Measurements from ENCODE around the gene SLC24A1. TPM values are rescaled to one million over a fixed set of nuclear protein-coding genes. Genes with fewer than 3 reads are reported as not detected.
"Not testable (repeated sequence)": the region's sequence is repeated elsewhere in the genome, so short reads cannot be mapped to it uniquely, and the experiment has no call there.

SLC24A1 gene
- total RNA-seq, 1 experiment from 2014 or later, result 3.0 TPM

DNA sequence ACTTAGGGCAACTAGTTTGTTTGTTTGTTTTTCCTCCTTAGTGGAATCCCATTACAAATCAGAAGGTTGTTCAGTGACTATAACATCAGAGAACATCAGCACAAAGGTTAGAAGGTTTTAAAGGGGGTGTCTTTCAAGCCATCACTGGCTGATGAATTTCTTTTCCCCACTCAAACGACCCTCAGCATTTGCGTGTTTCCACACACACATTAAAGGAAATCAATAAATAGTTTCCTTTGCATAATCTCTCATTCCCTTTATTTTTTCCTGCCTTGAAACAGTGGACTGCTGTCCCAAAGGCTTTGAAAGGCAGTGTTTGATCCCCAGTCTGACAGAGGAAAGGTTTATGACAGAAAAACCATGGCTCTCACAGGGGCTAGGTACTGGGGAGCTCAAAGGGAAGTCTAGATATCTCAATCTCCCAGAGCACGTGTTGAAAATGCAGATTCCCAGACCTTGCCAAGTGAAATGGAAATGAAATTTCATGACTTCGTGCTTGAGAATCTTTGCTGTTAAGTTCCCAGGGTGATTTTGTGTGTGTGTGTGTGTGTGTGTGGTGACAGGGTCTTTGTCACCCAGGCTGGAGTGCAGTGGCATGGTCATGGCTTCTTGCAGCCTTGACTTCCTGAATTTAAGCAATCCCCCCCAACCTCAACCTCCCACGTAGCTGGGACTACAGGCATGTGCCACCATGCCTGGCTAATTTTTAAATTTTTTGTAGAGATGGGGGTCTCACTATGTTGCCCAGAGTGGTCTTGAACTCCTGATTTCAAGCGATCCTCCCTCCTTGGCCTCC, 8.6 kb upstream of the SLC24A1 start:
- Histone ChIP-seq H3K9me3 (ENCODE audit: low read length) (no peaks in the 10 kb centered on the region), H4K20me1 (ENCODE audit: low read length) (no peaks in the 10 kb centered on the region), H3K36me3 (ENCODE audit: low read depth, low read length) (no peaks in the 10 kb centered on the region), H3K4me3 (ENCODE audit: low read length) (no peak overlapping the region), H3K9ac (ENCODE audit: low read length) (no peak overlapping the region), H3K27me3 (ENCODE audit: low read length) (no peaks in the 10 kb centered on the region), H3F3A (ENCODE audit: low read length, unreplicated experiment) (no peaks in the 10 kb centered on the region), H3K27ac (ENCODE audit: low read length) (no peak overlapping the region), H2AFZ (ENCODE audit: low read length) (no peak overlapping the region), H3K79me2 (ENCODE audit: low read length) (peaks cover 26% of the 10 kb centered on the region), H3K4me2 (ENCODE audit: low read length) (no peak overlapping the region), H3K9me2 (replicated peaks; ENCODE audit: low read length) (no peaks in the 10 kb centered on the region), H3K4me1 (ENCODE audit: insufficient read depth, low read length) (peaks cover 16% of the 10 kb centered on the region)
- DNase-seq, result no peak
- POLR2A ChIA-PET (ENCODE audit: unreplicated experiment), result no interaction called here
- ATAC-seq, result no peak
- TF ChIP-seq, protein P1, sequence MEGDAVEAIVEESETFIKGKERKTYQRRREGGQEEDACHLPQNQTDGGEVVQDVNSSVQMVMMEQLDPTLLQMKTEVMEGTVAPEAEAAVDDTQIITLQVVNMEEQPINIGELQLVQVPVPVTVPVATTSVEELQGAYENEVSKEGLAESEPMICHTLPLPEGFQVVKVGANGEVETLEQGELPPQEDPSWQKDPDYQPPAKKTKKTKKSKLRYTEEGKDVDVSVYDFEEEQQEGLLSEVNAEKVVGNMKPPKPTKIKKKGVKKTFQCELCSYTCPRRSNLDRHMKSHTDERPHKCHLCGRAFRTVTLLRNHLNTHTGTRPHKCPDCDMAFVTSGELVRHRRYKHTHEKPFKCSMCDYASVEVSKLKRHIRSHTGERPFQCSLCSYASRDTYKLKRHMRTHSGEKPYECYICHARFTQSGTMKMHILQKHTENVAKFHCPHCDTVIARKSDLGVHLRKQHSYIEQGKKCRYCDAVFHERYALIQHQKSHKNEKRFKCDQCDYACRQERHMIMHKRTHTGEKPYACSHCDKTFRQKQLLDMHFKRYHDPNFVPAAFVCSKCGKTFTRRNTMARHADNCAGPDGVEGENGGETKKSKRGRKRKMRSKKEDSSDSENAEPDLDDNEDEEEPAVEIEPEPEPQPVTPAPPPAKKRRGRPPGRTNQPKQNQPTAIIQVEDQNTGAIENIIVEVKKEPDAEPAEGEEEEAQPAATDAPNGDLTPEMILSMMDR (conservative IDR thresholded peaks at IDR 0.05; ENCODE audit: low read depth, low read length), result no peak
- TF ChIP-seq EZH2 (IDR thresholded peaks at IDR 0.05; ENCODE audit: low read length, unreplicated experiment) (no peak), EZH2phosphoT487 (IDR thresholded peaks at IDR 0.05; ENCODE audit: borderline replicate concordance, low read length) (no peak)
- CTCF ChIA-PET, result no interaction called here
- BruUV-seq (replicated peaks), result no TSS peak
- intact Hi-C loops (cut with micrococcal nuclease), result no loop called here

DNA sequence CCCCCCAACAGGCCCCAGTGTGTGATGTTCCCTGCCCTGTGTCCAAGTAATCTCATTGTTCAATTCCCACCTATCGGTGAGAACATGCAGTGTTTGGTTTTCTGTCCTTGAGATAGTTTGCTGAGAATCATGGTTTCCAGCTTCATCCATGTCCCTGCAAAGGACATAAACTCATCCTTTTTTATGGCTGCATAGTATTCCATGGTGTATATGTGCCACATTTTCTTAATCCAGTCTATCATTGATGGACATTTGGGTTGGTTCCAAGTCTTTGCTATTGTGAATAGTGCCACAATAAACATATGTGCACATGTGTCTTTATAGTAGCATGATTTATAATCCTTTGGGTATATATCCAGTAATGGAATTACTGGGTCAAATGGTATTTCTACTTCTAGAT, 5.9 kb upstream of the SLC24A1 start:
- POLR2A ChIA-PET (ENCODE audit: unreplicated experiment); H3K27me3 ChIP-seq (ENCODE audit: low read length); H4K20me1 ChIP-seq (ENCODE audit: low read length); H3K9ac ChIP-seq (ENCODE audit: low read length); H3K9me3 ChIP-seq (ENCODE audit: low read length); H3K4me1 ChIP-seq (ENCODE audit: insufficient read depth, low read length); H3K9me2 ChIP-seq (replicated peaks; ENCODE audit: low read length); BruUV-seq (replicated peaks); CTCF ChIA-PET; ATAC-seq; H3K4me2 ChIP-seq (ENCODE audit: low read length); H2AFZ ChIP-seq (ENCODE audit: low read length); H3K36me3 ChIP-seq (ENCODE audit: low read depth, low read length); intact Hi-C loops (cut with micrococcal nuclease); H3K4me3 ChIP-seq (ENCODE audit: low read length); DNase-seq; H3K79me2 ChIP-seq (ENCODE audit: low read length); H3K27ac ChIP-seq (ENCODE audit: low read length); H3F3A ChIP-seq (ENCODE audit: low read length, unreplicated experiment): not testable (repeated sequence)

DNA sequence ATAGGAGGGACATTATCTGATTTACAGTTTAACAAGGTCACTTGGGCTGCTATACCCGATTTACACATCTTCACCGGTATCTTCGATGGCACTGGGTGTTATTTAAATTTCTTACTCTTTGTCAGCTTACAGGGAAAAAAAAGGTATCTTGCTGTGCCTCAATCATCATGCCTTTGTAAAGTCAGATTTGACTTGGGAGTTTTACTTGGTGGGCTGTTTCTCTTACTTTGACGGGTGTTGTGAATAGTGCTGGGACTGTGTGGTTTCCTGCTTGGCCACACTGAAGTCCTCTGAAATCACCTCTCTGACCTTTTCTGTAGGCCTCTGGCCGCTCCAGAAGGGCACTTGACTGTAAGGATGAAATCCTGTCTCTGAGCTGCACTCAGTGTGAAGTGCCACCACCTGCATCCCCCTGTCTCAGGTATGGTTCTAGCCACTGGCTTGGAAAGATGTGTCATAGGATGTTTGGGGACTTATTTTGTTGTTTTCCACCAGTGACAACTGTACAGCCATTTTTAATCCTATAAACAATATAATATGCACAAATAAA, 3.1 kb upstream of the SLC24A1 start:
- intact Hi-C loops (cut with micrococcal nuclease), result no loop called here
- CTCF ChIA-PET, result no interaction called here
- no TSS peak for BruUV-seq (replicated peaks)

More for the DNA sequence above, 3.1 kb upstream of the SLC24A1 start:
- POLR2A ChIA-PET (ENCODE audit: unreplicated experiment), result no interaction called here
- Histone ChIP-seq H4K20me1 (ENCODE audit: low read length) (no peaks in the 10 kb centered on the region), H3K79me2 (ENCODE audit: low read length) (no peaks in the 10 kb centered on the region), H3K27ac (ENCODE audit: low read length) (no peak overlapping the region), H3K4me1 (ENCODE audit: insufficient read depth, low read length) (no peaks in the 10 kb centered on the region), H3K9me2 (replicated peaks; ENCODE audit: low read length) (no peaks in the 10 kb centered on the region), H3K9me3 (ENCODE audit: low read length) (no peaks in the 10 kb centered on the region), H3K4me2 (ENCODE audit: low read length) (no peak overlapping the region), H3K36me3 (ENCODE audit: low read depth, low read length) (no peaks in the 10 kb centered on the region), H3K9ac (ENCODE audit: low read length) (no peak overlapping the region), H3F3A (ENCODE audit: low read length, unreplicated experiment) (no peaks in the 10 kb centered on the region), H2AFZ (ENCODE audit: low read length) (no peak overlapping the region), H3K4me3 (ENCODE audit: low read length) (no peak overlapping the region), H3K27me3 (ENCODE audit: low read length) (no peaks in the 10 kb centered on the region)
- ATAC-seq, result no peak
- no peak for DNase-seq
- TF ChIP-seq, protein P1 (conservative IDR thresholded peaks at IDR 0.05; ENCODE audit: low read depth, low read length), result no peak
- no peak for TF ChIP-seq EZH2 (IDR thresholded peaks at IDR 0.05; ENCODE audit: low read length, unreplicated experiment)
- no peak for TF ChIP-seq EZH2phosphoT487 (IDR thresholded peaks at IDR 0.05; ENCODE audit: borderline replicate concordance, low read length)

All from PC-3 (cell line).